Islet of Langerhans (tissue), 1 donor: ENCODE measurements around the gene SEMA4D.
A peak's percentile ranks its signal among the peaks of the same experiment; 100 is the strongest.

Source experiments
- FAIRE-seq: peaks from one replicate; lab custom pipeline; 2011; peaks lifted over from hg19 to GRCh38; lab: Jason Lieb, UNC

The SEMA4D gene

DNA sequence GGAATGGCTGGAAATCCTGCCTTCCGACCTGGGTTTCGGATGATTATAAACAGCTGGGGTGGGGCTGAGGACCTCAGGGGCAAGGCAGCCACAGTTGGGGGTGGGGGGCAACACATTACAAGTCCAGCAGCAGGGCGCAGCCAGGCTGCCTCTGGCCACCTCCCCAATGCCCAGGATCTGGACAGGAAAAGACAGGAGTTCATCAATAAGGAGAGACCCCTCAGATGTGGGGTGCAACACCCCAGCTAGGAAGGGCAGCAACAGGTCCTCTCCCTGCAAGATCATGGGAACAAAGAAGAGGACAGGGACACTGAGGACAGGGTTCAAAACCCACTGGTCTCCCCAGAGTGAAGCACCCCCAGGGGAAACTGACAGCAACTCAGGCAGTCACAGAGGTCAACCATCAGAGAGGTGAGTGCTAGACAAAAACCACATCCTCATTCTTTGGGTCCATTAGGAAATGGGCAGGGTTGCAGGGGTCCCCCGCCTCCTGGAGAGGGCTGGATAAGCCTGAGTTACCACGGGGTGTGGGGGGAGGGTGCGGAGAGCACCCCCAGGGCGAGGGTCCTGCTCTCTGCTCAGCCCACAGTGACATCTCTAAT, 33.5 kb downstream of the SEMA4D start:
- no peak for FAIRE-seq

DNA sequence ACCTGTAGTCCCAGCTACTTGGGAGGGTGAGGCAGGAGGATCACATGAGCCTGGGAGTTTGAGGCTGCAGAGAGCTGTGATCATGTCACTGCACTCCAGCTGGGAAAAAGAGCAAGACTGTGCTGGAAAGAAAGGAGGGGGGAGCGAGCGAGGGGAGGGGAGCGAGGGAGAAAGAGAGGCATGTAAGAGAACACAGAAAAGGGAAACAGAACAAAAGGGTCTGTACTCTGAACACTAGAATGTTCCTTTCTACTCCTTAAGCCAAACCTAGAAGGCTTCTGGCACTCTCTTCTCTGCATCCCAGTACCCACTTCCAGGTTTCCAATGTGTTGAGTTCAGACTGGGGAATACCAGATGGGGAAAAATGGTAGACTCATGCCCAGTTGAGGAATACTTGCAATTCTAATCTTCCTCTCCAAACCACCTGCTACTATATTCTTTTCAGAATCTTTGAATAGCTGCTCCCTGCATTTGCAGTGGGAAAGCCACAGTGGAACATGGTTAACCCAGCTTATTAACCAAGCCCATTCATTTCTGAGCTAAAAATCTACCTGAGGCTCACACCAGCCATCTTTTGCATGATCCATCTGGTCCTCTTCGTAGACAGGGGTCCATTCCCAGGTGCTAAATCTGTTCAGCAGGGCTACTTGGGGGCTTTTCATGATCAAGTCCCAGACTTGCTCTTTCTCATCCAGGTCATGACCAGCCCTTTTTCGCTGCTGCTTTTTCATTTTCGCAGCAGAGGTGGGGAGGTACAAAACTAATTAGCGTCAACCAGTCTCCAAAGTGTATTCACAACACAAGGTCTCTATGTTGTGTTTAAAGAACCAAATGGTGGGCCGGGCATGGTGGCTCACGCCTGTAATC, 34.9 kb downstream of the SEMA4D start:
- FAIRE-seq, result no peak

DNA sequence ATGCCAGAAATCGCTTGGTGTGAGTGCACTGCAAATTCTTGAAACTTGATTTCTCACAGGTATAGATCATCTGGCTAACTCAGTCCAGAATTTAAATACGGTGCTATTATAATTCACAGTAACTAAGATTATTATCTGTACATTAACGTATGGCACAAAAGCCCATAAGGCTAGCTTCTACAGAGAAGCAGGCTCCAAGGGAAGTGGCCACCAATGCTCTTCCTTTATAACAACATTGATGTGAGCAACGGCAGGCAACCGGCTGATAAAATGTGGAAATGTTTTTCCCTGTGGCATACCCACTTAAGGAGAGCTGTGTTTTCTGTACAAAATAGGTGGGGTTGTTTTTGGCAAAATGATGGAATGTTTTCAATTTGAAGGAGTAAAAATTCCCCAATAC, 35.7 kb downstream of the SEMA4D start:
- FAIRE-seq, result no peak

DNA sequence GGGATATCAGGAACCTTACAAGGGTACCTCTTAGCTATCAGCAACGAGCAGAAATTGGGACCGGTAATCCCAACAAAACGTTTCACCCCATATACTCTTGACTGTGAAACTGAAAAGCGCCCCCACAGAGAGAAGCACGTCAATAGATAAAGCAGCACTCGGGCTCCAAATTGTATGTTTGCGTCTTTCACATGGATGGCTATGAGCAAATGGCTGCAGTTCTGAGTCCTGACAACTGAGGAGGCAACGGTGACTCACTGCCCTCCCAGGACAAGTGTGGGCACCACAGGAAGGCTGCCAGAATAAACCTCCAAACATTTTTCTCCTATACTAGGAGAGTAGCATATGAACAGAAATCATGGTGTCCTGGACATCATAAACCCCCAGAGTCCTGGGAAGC, 36.6 kb downstream of the SEMA4D start:
- peak; percentile 90 for FAIRE-seq

DNA sequence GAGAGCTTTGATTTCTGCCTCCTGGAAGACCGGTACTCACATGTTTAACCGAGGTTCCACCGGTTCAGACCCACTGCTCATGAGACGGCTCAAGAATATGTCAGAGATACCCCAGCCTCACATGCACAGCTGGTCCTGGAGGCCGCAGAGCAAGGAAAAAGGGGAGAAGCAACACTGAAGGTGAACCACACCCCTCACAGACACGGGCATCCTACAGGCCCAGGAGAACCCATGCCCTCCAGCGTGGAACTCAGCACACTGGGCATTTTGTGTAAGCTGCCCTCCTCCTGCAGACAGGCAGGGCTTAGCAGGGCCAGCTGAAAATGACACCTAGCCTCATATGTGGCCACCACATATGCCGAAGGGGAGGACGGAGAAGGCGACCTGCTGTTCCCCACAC, 37.4 kb downstream of the SEMA4D start:
- FAIRE-seq, result no peak

DNA sequence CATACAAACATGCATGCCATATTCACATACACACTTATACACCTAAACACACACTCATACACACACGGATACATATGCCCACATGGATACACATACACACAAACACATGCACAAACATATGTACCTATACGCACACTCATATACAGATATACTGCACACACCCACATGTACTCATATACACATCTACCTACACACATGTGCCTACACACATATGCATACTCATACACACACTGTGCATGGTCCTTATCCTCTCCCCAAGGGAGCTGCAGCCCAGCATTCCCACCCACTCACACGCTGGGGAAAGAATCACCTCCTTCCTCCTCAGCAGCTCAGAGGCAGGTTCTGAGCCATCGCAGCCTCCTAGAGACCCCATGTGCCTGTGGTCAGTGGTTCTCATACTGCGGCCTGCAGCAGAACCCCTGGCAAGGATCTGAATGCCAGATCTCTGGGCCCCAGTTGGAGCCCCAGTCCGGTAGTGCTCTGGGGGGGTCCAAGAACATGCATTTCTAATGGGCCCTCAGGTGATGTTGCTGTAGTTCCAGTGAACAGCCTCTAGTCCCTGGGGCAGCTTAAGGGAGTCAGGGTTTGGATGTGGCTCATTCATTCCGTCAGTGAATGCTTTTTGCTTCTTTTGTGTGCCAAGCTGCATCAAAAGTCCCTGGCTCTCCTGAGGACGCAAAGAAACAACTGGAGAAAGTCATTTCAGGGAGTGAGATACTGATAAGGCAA, 39.0 kb downstream of the SEMA4D start:
- FAIRE-seq, result no peak

- FAIRE-seq, result no peak
Measured at GRCh38 chr9:89457376-89457855, 40.5 kb downstream of the SEMA4D start.

DNA sequence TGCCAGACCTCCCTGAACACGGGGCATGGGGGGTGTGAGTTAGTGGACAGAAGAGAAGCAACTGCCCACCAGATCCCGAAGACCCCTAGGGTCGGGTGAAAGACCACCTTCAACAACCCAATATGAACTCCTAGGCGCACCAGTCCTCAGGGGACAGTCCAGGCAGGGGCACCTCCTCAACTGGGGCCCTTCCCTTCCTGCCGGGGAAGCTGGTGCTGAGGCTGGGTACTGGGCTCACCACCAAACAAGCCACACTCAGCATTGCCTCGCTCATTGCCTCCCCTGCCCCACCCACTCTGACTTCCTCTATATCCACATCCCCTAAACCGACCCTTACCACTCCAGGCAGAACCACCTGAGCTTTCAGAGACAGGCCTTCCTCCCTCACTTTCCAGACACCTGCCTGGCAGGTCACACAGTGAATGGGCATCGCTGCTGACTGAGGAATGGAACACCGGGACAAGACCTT, 42.5 kb downstream of the SEMA4D start:
- FAIRE-seq, result no peak

- no peak for FAIRE-seq
Measured at GRCh38 chr9:89454498-89455355, 43.2 kb downstream of the SEMA4D start.

DNA sequence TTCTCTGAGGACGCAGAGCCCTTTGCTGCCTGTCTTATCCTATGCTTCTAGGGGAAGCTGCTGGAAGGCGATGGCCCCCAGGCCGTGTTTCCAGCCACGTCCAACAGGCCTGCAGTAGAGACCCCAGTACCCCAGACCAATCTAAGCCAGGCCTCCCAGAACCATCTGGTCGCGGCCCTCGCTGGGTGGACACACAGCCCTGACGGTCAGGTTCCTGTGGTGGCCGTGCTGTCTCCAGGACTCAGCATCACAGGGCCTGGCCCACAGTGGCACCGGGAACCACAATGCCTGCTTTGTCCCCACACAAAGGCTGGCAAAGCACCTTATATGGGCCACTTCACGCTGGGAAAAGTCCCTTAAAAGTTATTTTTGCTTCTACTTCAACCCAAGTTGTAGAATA, 44.5 kb downstream of the SEMA4D start:
- no peak for FAIRE-seq

- no peak for FAIRE-seq
Measured at GRCh38 chr9:89452561-89452960, 45.4 kb downstream of the SEMA4D start.

GRCh38 chr9:89450213-89450612, 47.7 kb downstream of the SEMA4D start:
- FAIRE-seq, result no peak

DNA sequence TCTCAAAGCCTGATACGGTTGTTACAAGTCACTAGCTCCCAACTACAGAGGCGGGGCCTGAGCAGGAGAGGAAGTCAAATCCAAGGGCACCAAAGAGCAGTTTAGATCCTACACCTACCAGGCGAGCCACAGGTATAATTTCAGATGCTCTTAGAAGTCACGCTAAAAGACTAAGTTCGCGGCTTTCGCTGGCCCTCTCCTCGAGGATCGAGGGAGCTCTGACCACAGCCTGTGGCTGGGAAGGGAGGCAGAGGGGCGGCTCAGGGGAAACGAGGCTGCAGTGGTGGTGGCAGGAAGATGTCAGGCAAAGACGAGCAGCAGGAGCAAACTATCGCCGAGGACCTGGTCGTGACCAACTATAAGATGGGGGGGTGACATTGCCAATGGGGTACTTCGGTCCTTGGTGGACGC, 48.6 kb downstream of the SEMA4D start:
- no peak for FAIRE-seq

- FAIRE-seq, result no peak
Measured at GRCh38 chr9:89448821-89449220, 49.1 kb downstream of the SEMA4D start.

- FAIRE-seq, result no peak
Measured at GRCh38 chr9:89448381-89448780, 49.5 kb downstream of the SEMA4D start.

DNA sequence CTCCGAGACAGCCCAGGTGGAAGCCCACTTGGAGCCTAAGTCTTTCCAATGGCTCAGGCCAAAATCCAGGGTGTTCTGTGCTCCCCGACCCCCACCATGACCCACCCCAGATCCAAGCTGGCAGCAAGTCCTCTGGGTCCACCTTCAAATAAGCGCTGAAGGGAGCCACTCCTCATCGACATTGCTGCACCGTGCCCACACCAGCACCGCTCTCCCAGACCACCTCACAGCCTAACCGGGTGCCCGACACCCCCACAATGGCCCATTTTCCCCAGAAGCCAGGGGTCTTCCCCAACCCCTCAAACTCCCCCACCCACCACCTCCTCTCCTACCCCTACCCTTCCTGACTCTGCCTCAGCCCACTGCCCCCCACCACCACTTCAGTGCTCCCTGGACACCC, 50.5 kb downstream of the SEMA4D start:
- FAIRE-seq, result no peak

DNA sequence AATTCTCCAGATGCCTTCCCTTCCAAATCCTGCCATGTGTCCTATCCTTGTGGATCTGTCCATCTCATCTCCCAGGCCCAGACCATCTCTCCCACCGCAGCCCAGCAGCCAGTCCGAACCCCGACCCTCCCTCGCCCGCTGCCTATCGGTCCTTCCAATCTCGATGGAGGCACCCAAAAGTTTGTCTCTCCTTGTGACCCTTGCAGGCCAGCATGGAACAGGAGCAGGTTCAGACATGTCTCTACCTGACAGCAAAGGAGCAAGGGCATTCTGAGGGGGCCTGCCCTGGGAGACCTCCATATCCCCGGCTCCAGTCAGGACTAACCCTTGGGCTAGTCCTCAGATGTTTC, 51.0 kb downstream of the SEMA4D start:
- FAIRE-seq, result no peak

- no peak for FAIRE-seq
Measured at GRCh38 chr9:89446261-89446960, 51.5 kb downstream of the SEMA4D start.

DNA sequence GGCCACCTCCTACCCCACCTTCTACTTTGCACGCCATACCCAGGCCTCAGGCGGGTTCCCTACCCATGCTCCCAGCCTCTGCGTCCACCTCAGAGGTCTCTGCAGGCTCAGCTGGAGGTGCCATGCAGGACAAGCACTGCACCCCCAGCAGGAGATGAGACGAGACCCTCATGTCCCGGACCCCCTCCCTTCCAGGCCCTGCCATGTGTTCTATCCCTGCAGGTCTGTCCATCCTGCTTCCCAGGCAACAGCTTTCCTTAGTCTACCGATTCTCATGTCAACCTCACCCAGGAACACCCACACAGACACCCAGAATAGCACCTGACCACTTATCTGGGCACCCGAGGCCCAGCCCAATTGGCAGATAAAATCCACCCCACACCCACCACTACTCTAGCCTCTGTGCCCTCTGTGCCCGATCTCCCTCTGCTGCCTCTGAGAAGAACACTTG, 52.1 kb downstream of the SEMA4D start:
- no peak for FAIRE-seq

- no peak for FAIRE-seq
Measured at GRCh38 chr9:89444925-89445765, 52.8 kb downstream of the SEMA4D start.
